ENCODE results near the gene BMP3. TPM values are rescaled to one million over a fixed set of nuclear protein-coding genes. Genes with fewer than 3 reads are reported as not detected.

BMP3 gene
- total RNA-seq, 3 donors from 2014 or later (not counting 1 experiment from before 2014, with no cell fraction given) = not detected

Other genes with a start within 250 kb of the BMP3 start
- 1 to 10 TPM in 1 of 3 donors, under 1 TPM in 2; 0.09 to 1.2 (median 0.15) TPM for gene PRKG2, start 184.5 kb downstream of the BMP3 start, total RNA-seq

Measured in natural killer cell (primary cell).